Measurements from ENCODE around the gene HEATR5B. TPM values are rescaled to one million over a fixed set of nuclear protein-coding genes. Genes with fewer than 3 reads are reported as not detected.

Gene HEATR5B
- total RNA-seq, 1 experiment from 2014 or later = 12.6 TPM

- TF ChIP-seq, protein P1, sequence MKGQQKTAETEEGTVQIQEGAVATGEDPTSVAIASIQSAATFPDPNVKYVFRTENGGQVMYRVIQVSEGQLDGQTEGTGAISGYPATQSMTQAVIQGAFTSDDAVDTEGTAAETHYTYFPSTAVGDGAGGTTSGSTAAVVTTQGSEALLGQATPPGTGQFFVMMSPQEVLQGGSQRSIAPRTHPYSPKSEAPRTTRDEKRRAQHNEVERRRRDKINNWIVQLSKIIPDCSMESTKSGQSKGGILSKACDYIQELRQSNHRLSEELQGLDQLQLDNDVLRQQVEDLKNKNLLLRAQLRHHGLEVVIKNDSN (CRISPR knock-in tag; IDR thresholded peaks at IDR 0.05) = no peak
- no peak for TF ChIP-seq HMGA2 (CRISPR knock-in tag; IDR thresholded peaks at IDR 0.05)
- TF ChIP-seq ATF3 (CRISPR knock-in tag; conservative IDR thresholded peaks at IDR 0.05) = no peak
Measured at GRCh38 chr2:37068686-37069085, 15.5 kb downstream of the HEATR5B start (continued).

DNA sequence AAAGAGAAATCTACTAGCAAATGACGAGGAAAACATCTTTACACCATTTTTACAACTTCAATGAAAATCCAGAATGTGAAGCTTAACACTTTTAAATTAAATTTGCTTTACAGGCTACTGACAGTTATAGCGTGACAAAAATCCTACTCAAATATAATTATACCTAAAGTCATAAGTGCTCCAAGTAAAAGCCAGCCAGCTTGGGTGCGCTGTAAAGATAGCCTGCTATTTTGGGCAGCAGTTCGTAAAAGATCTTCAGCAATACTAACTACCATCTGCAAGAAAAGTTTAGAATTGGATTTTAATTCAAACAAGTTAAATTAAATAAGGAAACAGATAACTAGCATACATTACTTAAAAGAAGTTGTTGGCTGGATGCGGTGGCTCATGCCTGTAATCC lies 22.4 kb downstream of the HEATR5B start:
- Mint-ChIP-seq H3K36me3 (peaks cover 8% of the 10 kb centered on the region), H3K9me3 (no peaks in the 10 kb centered on the region), H3K4me3 (no peak overlapping the region), H3K27ac (no peak overlapping the region; the same call in 1 of the 2 replicates), H3K27me3 (ENCODE audit: low read depth) (no peaks in the 10 kb centered on the region), H3K4me1 (no peaks in the 10 kb centered on the region)
- CTCF ChIA-PET = no interaction called here
- TF ChIP-seq NR1H2 (CRISPR knock-in tag; IDR thresholded peaks at IDR 0.05) (no peak), PREB (CRISPR knock-in tag; IDR thresholded peaks at IDR 0.05; ENCODE audit: borderline replicate concordance) (no peak), FOXP1 (CRISPR knock-in tag; IDR thresholded peaks at IDR 0.05; ENCODE audit: borderline replicate concordance) (no peak), NR3C1 (CRISPR knock-in tag; conservative IDR thresholded peaks at IDR 0.05; ENCODE audit: low read depth) (no peak), JUN (CRISPR knock-in tag; IDR thresholded peaks at IDR 0.05) (no peak), ZNF512 (CRISPR knock-in tag; IDR thresholded peaks at IDR 0.05; ENCODE audit: borderline replicate concordance) (no peak), FOXJ3 (CRISPR knock-in tag; IDR thresholded peaks at IDR 0.05; ENCODE audit: borderline replicate concordance) (no peak), IRF2 (CRISPR knock-in tag; IDR thresholded peaks at IDR 0.05; ENCODE audit: borderline replicate concordance, low read depth) (no peak), MXD4 (CRISPR knock-in tag; IDR thresholded peaks at IDR 0.05; ENCODE audit: borderline replicate concordance) (no peak)
- ATAC-seq (no peak), DNase-seq (ENCODE audit: low spot score) (no peak)
- POLR2A ChIA-PET = no interaction called here

GRCh38 chr2:37061013-37061711 lies 23.0 kb downstream of the HEATR5B start:
- DNase-seq (ENCODE audit: low spot score) = no peak
- Mint-ChIP-seq H3K4me1 (no peaks in the 10 kb centered on the region), H3K27ac (no peak overlapping the region), H3K36me3 (peaks cover 8% of the 10 kb centered on the region), H3K9me3 (no peaks in the 10 kb centered on the region), H3K27me3 (ENCODE audit: low read depth) (no peaks in the 10 kb centered on the region), H3K4me3 (no peak overlapping the region)
- ChIA-PET POLR2A (interaction anchor here (0.5 kb wide), 1 partner anchor 59 kb away, joined by 3 read pairs; no protein-coding TSS in a partner anchor), CTCF (no interaction called here)
- ATAC-seq = no peak
- TF ChIP-seq, protein P1 (CRISPR knock-in tag; IDR thresholded peaks at IDR 0.05) = no peak
- TF ChIP-seq GRHL2 (CRISPR knock-in tag; IDR thresholded peaks at IDR 0.05; ENCODE audit: insufficient replicate concordance, severe bottlenecking) (no peak), ZNF138 (CRISPR knock-in tag; conservative IDR thresholded peaks at IDR 0.05) (no peak), ZNF423 (CRISPR knock-in tag; IDR thresholded peaks at IDR 0.05) (no peak), NR1H2 (CRISPR knock-in tag; IDR thresholded peaks at IDR 0.05) (no peak), NFYB (CRISPR knock-in tag; conservative IDR thresholded peaks at IDR 0.05; ENCODE audit: low read depth) (no peak), ZNF232 (CRISPR knock-in tag; IDR thresholded peaks at IDR 0.05) (no peak), ZNF263 (CRISPR knock-in tag; IDR thresholded peaks at IDR 0.05; ENCODE audit: low read depth) (no peak), ZNF396 (CRISPR knock-in tag; IDR thresholded peaks at IDR 0.05; ENCODE audit: borderline replicate concordance) (no peak), MYBL2 (CRISPR knock-in tag; IDR thresholded peaks at IDR 0.05) (no peak), CBFB (CRISPR knock-in tag; IDR thresholded peaks at IDR 0.05; ENCODE audit: low read depth) (no peak), KAT7 (CRISPR knock-in tag; IDR thresholded peaks at IDR 0.05; ENCODE audit: borderline replicate concordance) (no peak)
- TF ChIP-seq, protein P2, sequence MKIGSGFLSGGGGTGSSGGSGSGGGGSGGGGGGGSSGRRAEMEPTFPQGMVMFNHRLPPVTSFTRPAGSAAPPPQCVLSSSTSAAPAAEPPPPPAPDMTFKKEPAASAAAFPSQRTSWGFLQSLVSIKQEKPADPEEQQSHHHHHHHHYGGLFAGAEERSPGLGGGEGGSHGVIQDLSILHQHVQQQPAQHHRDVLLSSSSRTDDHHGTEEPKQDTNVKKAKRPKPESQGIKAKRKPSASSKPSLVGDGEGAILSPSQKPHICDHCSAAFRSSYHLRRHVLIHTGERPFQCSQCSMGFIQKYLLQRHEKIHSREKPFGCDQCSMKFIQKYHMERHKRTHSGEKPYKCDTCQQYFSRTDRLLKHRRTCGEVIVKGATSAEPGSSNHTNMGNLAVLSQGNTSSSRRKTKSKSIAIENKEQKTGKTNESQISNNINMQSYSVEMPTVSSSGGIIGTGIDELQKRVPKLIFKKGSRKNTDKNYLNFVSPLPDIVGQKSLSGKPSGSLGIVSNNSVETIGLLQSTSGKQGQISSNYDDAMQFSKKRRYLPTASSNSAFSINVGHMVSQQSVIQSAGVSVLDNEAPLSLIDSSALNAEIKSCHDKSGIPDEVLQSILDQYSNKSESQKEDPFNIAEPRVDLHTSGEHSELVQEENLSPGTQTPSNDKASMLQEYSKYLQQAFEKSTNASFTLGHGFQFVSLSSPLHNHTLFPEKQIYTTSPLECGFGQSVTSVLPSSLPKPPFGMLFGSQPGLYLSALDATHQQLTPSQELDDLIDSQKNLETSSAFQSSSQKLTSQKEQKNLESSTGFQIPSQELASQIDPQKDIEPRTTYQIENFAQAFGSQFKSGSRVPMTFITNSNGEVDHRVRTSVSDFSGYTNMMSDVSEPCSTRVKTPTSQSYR (CRISPR knock-in tag; IDR thresholded peaks at IDR 0.05) = no peak
- TF ChIP-seq, protein P3, sequence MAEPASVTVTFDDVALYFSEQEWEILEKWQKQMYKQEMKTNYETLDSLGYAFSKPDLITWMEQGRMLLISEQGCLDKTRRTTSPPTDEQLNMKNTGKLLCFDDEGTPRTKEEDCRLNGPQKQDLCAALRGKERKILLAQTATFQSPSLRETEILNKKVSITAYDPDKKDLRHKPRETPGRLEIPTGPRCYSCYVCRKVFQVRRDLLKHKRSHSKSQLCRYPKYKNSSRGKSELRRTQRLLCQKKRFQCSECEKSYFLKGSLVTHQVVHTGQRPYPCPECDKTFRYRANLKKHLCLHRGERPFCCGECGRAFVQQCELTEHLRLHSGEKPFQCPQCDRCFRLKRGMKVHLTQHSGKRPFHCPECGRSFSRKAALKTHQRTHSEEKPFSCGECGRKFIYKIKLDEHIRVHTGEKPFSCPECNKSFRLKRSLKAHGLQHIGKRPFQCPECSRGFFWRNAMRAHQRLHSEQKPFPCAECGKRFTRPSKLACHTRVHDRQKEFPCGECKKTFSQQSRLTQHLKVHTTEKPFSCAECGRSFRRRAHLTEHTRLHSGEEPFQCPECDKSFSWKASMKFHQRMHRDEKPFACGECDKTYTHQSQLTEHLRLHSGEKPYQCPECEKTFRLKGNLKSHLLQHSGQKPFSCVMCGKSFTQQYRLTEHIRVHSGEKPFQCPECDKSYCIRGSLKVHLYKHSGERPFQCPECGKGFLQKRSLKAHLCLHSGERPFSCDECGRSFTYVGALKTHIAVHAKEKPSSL (CRISPR knock-in tag; conservative IDR thresholded peaks at IDR 0.05) = no peak

All from WTC11 (cell line).